Endodermal cell (in vitro differentiated cells): ENCODE results near the gene NODAL. TPM values are rescaled to one million over a fixed set of nuclear protein-coding genes. Genes with fewer than 3 reads are reported as not detected.

Source experiments
- DNase-seq: peaks from one replicate; pipeline ENCODE4 v3.0.0-alpha.2; 2017
- H3K27ac ChIP-seq: 2 replicates; pipeline ENCODE4 v1.5.1; 2013; ENCODE audit warnings: mild to moderate bottlenecking, low read depth, low read length, moderate library complexity
- H3K27me3 ChIP-seq: 2 replicates; pipeline ENCODE4 v1.6.1; 2013; ENCODE audit warnings: mild to moderate bottlenecking, low read length, moderate library complexity; ENCODE audit not compliant: insufficient read depth, control insufficient read depth, poor library complexity, severe bottlenecking
- H3K36me3 ChIP-seq: 2 replicates; pipeline ENCODE4 v1.7.0; 2013; ENCODE audit warnings: mild to moderate bottlenecking, low read length, moderate library complexity; ENCODE audit not compliant: control insufficient read depth, insufficient read depth
- H3K4me1 ChIP-seq: one replicate; pipeline ENCODE4 v1.7.0; 2013; ENCODE audit warnings: low read length; ENCODE audit not compliant: control insufficient read depth, insufficient read depth
- H3K4me3 ChIP-seq: 2 replicates; pipeline ENCODE4 v1.5.1; 2013; ENCODE audit warnings: mild to moderate bottlenecking, low read length, moderate library complexity
- H3K9ac ChIP-seq: 2 replicates; pipeline ENCODE4 v1.6.1; 2013; ENCODE audit warnings: mild to moderate bottlenecking, low read length, moderate library complexity; ENCODE audit not compliant: poor library complexity, severe bottlenecking; ENCODE audit errors: extremely low read depth
- H3K9me3 ChIP-seq: 2 replicates; pipeline ENCODE4 v1.6.1; 2013; ENCODE audit warnings: mild to moderate bottlenecking, low read length, moderate library complexity; ENCODE audit not compliant: control insufficient read depth
- H3K27ac Mint-ChIP-seq: 2 replicates; pipeline ENCODE4 v1.8.0; 2020; ENCODE audit warnings: mixed read lengths
- H3K27me3 Mint-ChIP-seq: 2 replicates; pipeline ENCODE4 v1.8.0; 2021; ENCODE audit warnings: mild to moderate bottlenecking, mixed read lengths; ENCODE audit not compliant: insufficient read depth
- H3K36me3 Mint-ChIP-seq: 2 replicates; pipeline ENCODE4 v1.8.0; 2020; ENCODE audit warnings: low read depth, mixed read lengths
- H3K4me1 Mint-ChIP-seq: 2 replicates; pipeline ENCODE4 v1.8.0; 2020; ENCODE audit warnings: mixed read lengths
- H3K4me3 Mint-ChIP-seq: 2 replicates; pipeline ENCODE4 v1.8.0; 2020; ENCODE audit warnings: mild to moderate bottlenecking, moderate library complexity, mixed read lengths
- H3K9me3 Mint-ChIP-seq: 2 replicates; pipeline ENCODE4 v1.8.0; 2020; ENCODE audit warnings: mild to moderate bottlenecking, mixed read lengths
- CTCF ChIP-seq: fragments of 200-600 bp; sonication (generic); conservative IDR thresholded peaks from 2 replicates; pipeline ENCODE4 v1.5.0; 2021; ENCODE audit warnings: antibody characterized with exemption, mild to moderate bottlenecking
- WGBS, 2 experiments: methylation state at CpG; one replicate each; pipeline versions ENCODE4 v1.1.5 to v1.1.7; 2013; ENCODE audit warnings: missing lambda C conversion rate in 2 of 2, mixed read lengths in 1 of 2; ENCODE audit not compliant: insufficient coverage in 1 of 2, insufficient read length in 1 of 2; 5-methylcytosine and 5-hydroxymethylcytosine counted together
- total RNA-seq, 2 donors: library from RNA; stranded (reverse); fragmentation: NEBNext Ultra II Directional in 1 of 2; extraction: Animal tissue kit (Norgen Biotek cat#: 25700) in 1 of 2; gene quantifications; 2 replicates in 1 of 2; 3 replicates in 1 of 2; pipeline ENCODE4 v1.2.1, GENCODE V29; 2021

Gene NODAL
- total RNA-seq, 2 donors from 2014 or later: 18.2 to 71.0 TPM

DNA sequence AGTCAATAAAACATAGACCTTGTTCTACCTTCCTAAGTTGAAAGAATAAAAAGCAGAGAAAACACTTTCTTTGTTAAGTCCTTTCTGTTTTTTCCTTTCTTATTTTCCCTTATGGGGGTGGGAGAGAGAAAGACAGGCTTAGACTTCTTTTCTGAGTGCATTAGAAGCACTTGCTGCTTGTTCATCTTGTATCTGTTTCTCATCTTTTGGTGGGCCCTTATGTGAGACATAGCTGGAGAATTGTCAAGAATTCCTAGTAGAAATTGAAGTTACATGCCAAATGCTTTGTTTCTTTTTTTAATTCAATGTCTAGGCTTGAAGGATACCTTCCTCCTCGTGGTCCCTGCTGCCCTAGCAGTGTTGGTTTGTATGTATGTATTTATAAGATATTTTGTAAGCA is 30.9 kb downstream of the NODAL start:
- H3K27me3 ChIP-seq: no peaks in the 10 kb centered on the region
- WGBS, 2 experiments: 100% methylated on average over 1 of the region's 1 CpG; no CpG with 5 or more reads in 1 of the 2 experiments
- H3K4me3 ChIP-seq: no peak overlapping the region
- H3K9ac ChIP-seq: no peak overlapping the region
- Mint-ChIP-seq H3K27me3 (no peaks in the 10 kb centered on the region), H3K4me3 (no peak overlapping the region), H3K36me3 (peaks cover 40% of the 10 kb centered on the region), H3K4me1 (peaks cover 18% of the 10 kb centered on the region), H3K27ac (no peak overlapping the region), H3K9me3 (peaks cover 10% of the 10 kb centered on the region)
- peaks cover 2% of the 10 kb centered on the region for H3K4me1 ChIP-seq
- no peaks in the 10 kb centered on the region for H3K9me3 ChIP-seq
- no peak for DNase-seq
- no peak overlapping the region for H3K27ac ChIP-seq
- peaks cover 46% of the 10 kb centered on the region for H3K36me3 ChIP-seq
- TF ChIP-seq CTCF: no peak

DNA sequence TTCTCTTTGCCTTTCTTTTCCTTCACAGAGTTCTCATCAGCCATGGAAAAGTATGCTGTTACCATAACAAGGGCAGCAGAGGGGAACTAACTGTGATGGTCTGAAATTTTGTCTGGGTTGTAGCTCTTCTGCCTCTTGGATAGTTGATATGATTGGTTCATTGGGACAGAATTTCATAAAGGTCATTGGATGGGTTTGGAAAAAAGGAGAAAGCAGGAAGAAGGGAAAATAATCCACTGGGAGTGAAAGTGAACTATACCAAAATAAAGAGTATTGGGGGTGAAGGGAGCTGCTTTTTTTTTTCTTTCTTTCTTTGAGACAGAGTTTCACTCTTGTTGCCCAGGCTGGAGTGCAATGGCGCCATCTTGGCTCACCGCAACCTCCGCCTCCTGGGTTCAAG is 31.7 kb downstream of the NODAL start:
- peaks cover 42% of the 10 kb centered on the region for H3K36me3 ChIP-seq
- Mint-ChIP-seq H3K9me3 (peaks cover 10% of the 10 kb centered on the region), H3K4me3 (no peak overlapping the region), H3K27me3 (no peaks in the 10 kb centered on the region), H3K36me3 (peaks cover 34% of the 10 kb centered on the region), H3K4me1 (peaks cover 24% of the 10 kb centered on the region), H3K27ac (no peak overlapping the region)
- no peak overlapping the region for H3K27ac ChIP-seq
- no peaks in the 10 kb centered on the region for H3K27me3 ChIP-seq
- WGBS, 2 experiments: 98% methylated on average over 3 of the region's 3 CpGs; no CpG with 5 or more reads in 1 of the 2 experiments
- TF ChIP-seq CTCF: no peak
- DNase-seq: no peak
- no peaks in the 10 kb centered on the region for H3K9me3 ChIP-seq
- H3K4me3 ChIP-seq: no peak overlapping the region
- H3K9ac ChIP-seq: no peak overlapping the region
- peaks cover 2% of the 10 kb centered on the region for H3K4me1 ChIP-seq

DNA sequence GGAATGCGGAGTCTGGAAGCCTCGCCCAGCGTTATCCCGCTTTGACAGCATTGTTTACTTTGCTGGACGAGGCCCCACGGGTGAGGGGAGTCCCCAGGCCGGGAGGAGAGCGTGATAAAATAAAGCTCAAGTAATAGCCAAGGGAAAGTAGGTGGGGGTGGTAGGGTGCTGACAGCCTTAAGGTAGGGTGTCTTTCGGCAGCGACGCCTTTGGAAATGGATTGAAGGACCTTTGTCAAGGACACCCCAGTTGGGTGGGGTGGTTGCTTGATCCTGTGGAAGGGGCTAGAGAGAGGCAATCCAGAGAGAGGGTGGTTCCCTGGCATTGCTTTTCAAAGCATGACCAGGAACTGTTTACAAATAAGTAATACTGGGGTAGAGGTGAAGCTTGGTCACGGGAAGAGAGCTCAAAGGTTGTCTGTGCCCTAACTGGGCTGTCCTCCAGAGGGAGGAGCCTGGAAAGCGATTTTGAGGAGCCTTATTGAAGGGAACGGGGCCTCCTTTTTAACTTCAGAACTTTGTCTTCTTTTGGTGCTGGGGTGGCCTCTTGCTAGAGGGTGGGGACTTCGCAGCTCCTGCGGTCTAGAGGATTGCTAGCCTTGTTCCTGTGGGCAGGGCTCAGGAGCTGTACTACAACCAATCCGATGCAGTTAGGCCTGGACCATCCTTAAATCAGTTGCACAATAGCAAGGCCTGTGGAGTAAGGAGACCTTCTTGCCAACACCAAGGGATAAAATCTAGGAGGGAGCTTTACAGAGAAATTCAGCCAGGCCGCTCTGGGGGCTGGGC is 36.2 kb downstream of the NODAL start:
- Mint-ChIP-seq H3K9me3 (peaks cover 10% of the 10 kb centered on the region), H3K27ac (peak overlapping the region; percentile 94), H3K4me1 (peaks cover 26% of the 10 kb centered on the region), H3K4me3 (peak overlapping the region; percentile 92), H3K27me3 (no peaks in the 10 kb centered on the region), H3K36me3 (peaks cover 28% of the 10 kb centered on the region)
- H3K9me3 ChIP-seq: no peaks in the 10 kb centered on the region
- H3K27ac ChIP-seq: no peak overlapping the region
- DNase-seq: peak; percentile 70
- peaks cover 2% of the 10 kb centered on the region for H3K4me1 ChIP-seq
- TF ChIP-seq CTCF: peak; percentile 18
- 16 to 17% methylated on average over 14 to 18 of the region's 18 CpGs for WGBS, 2 experiments
- H3K27me3 ChIP-seq: no peaks in the 10 kb centered on the region
- H3K4me3 ChIP-seq: peak overlapping the region; percentile 96
- H3K9ac ChIP-seq: peak overlapping the region; percentile 85
- peaks cover 24% of the 10 kb centered on the region for H3K36me3 ChIP-seq
